ENCODE data around the gene NDUFS5.

- TF ChIP-seq, protein P1, sequence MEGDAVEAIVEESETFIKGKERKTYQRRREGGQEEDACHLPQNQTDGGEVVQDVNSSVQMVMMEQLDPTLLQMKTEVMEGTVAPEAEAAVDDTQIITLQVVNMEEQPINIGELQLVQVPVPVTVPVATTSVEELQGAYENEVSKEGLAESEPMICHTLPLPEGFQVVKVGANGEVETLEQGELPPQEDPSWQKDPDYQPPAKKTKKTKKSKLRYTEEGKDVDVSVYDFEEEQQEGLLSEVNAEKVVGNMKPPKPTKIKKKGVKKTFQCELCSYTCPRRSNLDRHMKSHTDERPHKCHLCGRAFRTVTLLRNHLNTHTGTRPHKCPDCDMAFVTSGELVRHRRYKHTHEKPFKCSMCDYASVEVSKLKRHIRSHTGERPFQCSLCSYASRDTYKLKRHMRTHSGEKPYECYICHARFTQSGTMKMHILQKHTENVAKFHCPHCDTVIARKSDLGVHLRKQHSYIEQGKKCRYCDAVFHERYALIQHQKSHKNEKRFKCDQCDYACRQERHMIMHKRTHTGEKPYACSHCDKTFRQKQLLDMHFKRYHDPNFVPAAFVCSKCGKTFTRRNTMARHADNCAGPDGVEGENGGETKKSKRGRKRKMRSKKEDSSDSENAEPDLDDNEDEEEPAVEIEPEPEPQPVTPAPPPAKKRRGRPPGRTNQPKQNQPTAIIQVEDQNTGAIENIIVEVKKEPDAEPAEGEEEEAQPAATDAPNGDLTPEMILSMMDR (IDR thresholded peaks at IDR 0.05), result no peak
- no peak for TF ChIP-seq POLR2A (IDR thresholded peaks at IDR 0.05)
These were observed 28.3 kb upstream of the NDUFS5 start for GRCh38 chr1:38997901-38998190.
